Left hindlimb (tissue), 1 donor: ENCODE results near the gene NAAA.
"Not testable (repeated sequence)": the region's sequence is repeated elsewhere in the genome, so short reads cannot be mapped to it uniquely, and the experiment has no call there.

Experiments
- DNase-seq: peaks from one replicate; pipeline ENCODE4 v3.0.0-alpha.2; 2018

The NAAA gene

GRCh38 chr4:75916091-75916661 lies 24.6 kb downstream of the NAAA start:
- DNase-seq = no peak

DNA sequence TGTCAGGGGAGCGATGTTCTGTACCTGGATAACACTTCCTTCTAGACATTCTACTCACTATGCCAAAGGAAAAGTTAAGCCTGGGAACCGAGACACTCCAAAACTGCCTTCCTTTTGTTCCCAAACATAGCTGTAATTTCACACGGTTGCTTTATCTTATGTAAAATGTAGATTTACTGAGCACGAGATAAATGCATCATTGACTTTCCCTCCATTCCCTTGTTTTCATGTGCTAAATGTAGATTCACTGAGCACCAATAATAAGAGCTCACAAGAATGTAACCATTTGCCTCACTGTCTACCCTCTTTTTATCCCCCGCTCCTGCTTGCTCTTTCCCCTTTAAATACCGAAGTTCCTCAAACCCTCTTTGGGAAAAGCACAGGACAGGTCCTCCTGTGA lies 27.8 kb downstream of the NAAA start:
- DNase-seq = no peak

- DNase-seq = not testable (repeated sequence)
These were observed 30.0 kb downstream of the NAAA start for GRCh38 chr4:75910831-75911230.

GRCh38 chr4:75909405-75909804 lies 31.4 kb downstream of the NAAA start:
- no peak for DNase-seq

DNA sequence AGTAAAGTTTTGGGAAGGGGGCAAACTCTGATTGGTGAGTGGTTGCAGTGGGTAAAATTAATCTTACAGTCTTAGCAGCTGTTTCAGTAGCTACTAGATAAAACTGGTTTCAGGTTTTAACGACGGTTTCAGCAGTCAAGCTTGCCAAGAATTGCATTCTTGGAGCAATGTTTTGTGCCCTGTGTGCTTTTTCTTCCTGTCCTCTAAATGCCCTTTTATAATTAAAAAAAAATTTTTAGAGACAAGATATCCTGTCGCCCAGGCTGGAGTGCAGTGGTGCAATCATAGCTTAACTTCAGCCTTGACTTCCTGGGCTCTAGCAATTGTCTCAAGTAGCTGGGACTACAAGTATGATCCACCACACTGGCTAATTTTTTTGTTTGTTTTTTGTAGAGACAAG lies 32.3 kb downstream of the NAAA start:
- DNase-seq = no peak

- no peak for DNase-seq
These were observed 32.8 kb downstream of the NAAA start for GRCh38 chr4:75907966-75908365.

GRCh38 chr4:75904076-75904475 lies 36.7 kb downstream of the NAAA start:
- DNase-seq = no peak

- DNase-seq = no peak
These were observed 38.5 kb downstream of the NAAA start, which contains the start of gene PPEF2 for GRCh38 chr4:75902352-75902751. Gene PPEF2, minus strand, starts transcription at chr4:75902452. Its CDS starts 6,127 bp downstream, at chr4:75896325.

DNA sequence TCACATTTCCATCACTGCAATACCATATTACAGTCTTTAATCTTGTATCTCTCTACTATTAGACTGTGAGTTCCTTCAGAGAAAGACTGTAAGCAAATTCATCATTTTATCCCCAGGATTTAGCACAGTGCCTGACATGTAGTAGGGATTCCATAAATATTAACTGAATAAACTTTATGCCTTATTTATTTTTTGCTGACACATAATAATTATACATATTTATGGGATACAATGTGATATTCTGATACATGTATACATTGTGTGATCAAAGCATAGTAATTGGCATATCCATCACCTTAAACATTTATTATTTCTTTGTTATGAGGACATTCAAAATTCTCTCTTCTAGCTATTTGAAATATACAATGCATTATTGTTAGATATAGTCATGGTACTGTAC lies 42.3 kb downstream of the NAAA start:
- DNase-seq = no peak

- DNase-seq = no peak
These were observed 45.0 kb downstream of the NAAA start for GRCh38 chr4:75895744-75896314.

DNA sequence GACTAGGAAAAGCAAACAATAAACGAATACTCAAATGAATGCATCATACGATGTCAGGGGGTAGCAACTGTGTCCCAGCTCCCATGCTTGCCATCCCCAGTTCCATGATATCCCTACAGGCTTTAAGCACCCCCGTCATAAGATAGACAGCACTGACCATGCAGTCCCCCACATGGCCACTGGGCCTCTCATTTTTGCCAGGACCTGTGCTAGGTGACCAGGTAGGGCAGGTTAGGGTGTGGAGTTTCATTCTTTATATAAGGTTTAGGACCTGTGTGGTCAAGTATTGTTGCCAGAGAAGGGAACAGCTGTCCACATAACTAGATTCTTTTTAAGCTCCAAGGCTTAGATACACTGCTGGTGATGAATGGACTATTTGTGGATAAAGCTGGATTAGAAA lies 48.3 kb downstream of the NAAA start:
- no peak for DNase-seq

GRCh38 chr4:75891611-75892010 lies 49.2 kb downstream of the NAAA start:
- no peak for DNase-seq

- DNase-seq = no peak
These were observed 51.1 kb downstream of the NAAA start for GRCh38 chr4:75889537-75890199.

- no peak for DNase-seq
These were observed 54.7 kb downstream of the NAAA start for GRCh38 chr4:75886104-75886503.

- no peak for DNase-seq
These were observed 59.3 kb downstream of the NAAA start for GRCh38 chr4:75881476-75881875.

GRCh38 chr4:75880278-75880677 lies 60.5 kb downstream of the NAAA start:
- no peak for DNase-seq

DNA sequence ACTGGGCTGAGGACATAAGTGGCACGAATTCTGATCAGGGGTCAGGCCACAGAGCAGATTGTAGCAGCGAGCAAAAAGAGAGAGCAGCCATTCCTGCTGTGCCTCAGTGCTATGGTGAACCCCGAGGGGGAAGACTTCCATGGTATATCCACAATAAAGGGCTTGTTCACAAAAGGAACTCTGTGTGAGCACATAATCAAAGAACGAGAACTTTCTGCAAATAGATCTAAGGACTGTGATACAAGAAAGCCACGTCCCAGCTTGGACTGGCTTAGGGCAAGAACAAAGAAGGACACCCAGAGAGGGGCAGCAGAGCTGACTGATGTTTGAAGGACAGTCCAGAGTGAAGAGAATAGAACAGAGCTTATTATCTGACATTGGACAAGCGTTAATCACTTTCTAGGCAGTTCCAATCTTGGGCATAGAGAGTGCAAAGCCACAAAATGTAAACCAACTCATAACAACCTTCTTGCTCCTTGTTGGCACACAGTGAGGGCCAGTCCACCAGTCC lies 62.5 kb downstream of the NAAA start:
- no peak for DNase-seq

DNA sequence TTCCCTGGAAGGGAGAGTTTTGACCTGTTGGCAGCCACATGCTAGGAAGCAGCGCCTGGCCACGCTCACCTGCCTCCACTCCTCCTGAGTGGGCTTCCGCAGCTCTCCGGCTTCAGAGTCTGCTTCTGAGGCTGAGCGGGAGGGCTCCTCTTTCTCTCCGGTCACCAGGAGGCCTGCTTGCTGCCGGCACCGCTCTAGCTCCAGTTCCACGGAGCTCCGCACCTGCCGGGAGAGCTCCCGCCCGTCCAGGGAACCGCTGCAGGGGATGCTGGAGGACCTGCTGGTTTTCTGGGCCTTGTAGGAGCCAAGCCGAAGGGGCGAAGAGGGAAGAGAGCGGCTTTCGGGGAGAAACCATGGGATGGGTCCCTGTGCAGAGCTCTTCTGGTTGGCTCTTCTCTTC lies 64.6 kb downstream of the NAAA start:
- DNase-seq = no peak

GRCh38 chr4:75869100-75869499 lies 71.7 kb downstream of the NAAA start:
- no peak for DNase-seq

- no peak for DNase-seq
These were observed 73.7 kb downstream of the NAAA start for GRCh38 chr4:75867130-75867529.
